Memory B cell (primary cell): Measurements from ENCODE around the gene FOXM1.

Experiments
- ATAC-seq: fragments of 150-1000 bp; cut with Tn5 transposase; 2 replicates; pipeline ENCODE4 v1.10.0; 2021; ENCODE audit warnings: low read depth, mild to moderate bottlenecking, moderate library complexity
- DNase-seq, 2 donors: peaks; one replicate each; pipeline ENCODE4 v3.0.0; 2022; ENCODE audit warnings: low spot score in 2 of 2
- H3K27ac Mint-ChIP-seq: one replicate; pipeline ENCODE4 v1.8.0; 2022; ENCODE audit warnings: mild to moderate bottlenecking, moderate library complexity, mixed read lengths
- H3K27me3 Mint-ChIP-seq: one replicate; pipeline ENCODE4 v1.8.0; 2022; ENCODE audit warnings: mixed read lengths
- H3K36me3 Mint-ChIP-seq: one replicate; pipeline ENCODE4 v1.8.0; 2022; ENCODE audit warnings: mild to moderate bottlenecking, mixed read lengths
- H3K4me1 Mint-ChIP-seq: one replicate; pipeline ENCODE4 v1.8.0; 2022; ENCODE audit warnings: mixed read lengths
- H3K4me3 Mint-ChIP-seq: one replicate; pipeline ENCODE4 v1.8.0; 2022; ENCODE audit warnings: mild to moderate bottlenecking, moderate library complexity, mixed read lengths
- H3K9me3 Mint-ChIP-seq: one replicate; pipeline ENCODE4 v1.8.0; 2022; ENCODE audit warnings: mixed read lengths

FOXM1 gene

GRCh38 chr12:2877047-2877952 lies at the start of gene FOXM1, which contains the start of gene RHNO1:
Gene FOXM1 (minus strand): TSS chr12:2877174. CDS start chr12:2874478, 2,696 bp downstream.
Gene RHNO1 (plus strand): TSS chr12:2877223. CDS start chr12:2885367, 8,144 bp downstream.
- peak; percentile 76 for ATAC-seq
- peak within 1 kb of the TSS; percentile 90 for H3K27ac Mint-ChIP-seq
- no peaks in the 10 kb centered on the region for H3K27me3 Mint-ChIP-seq
- peaks cover 20% of the 10 kb centered on the region for H3K4me1 Mint-ChIP-seq
- H3K9me3 Mint-ChIP-seq: no peaks in the 10 kb centered on the region
- peak; percentile 86 to 92 for DNase-seq
- H3K36me3 Mint-ChIP-seq: peaks cover 5% of the 10 kb centered on the region
- peak within 1 kb of the TSS; percentile 98 for H3K4me3 Mint-ChIP-seq

GRCh38 chr12:2925322-2925995 lies 48.5 kb upstream of the FOXM1 start:
- Mint-ChIP-seq H3K27me3 (no peaks in the 10 kb centered on the region), H3K36me3 (peaks cover 33% of the 10 kb centered on the region), H3K4me3 (no peak overlapping the region), H3K4me1 (peaks cover 4% of the 10 kb centered on the region), H3K27ac (peak overlapping the region; percentile 16), H3K9me3 (no peaks in the 10 kb centered on the region)
- ATAC-seq (no peak), DNase-seq (no peak)

- no peak overlapping the region for H3K27ac Mint-ChIP-seq
Observed at GRCh38 chr12:2924019-2924418, 47.0 kb upstream of the FOXM1 start.

GRCh38 chr12:2923057-2923456 lies 46.1 kb upstream of the FOXM1 start:
- no peaks in the 10 kb centered on the region for H3K27me3 Mint-ChIP-seq
- no peak for DNase-seq
- ATAC-seq: no peak
- H3K4me3 Mint-ChIP-seq: no peak overlapping the region
- peaks cover 30% of the 10 kb centered on the region for H3K36me3 Mint-ChIP-seq
- no peaks in the 10 kb centered on the region for H3K9me3 Mint-ChIP-seq
- peaks cover 4% of the 10 kb centered on the region for H3K4me1 Mint-ChIP-seq
- no peak overlapping the region for H3K27ac Mint-ChIP-seq

More at GRCh38 chr12:2924019-2924418, 47.0 kb upstream of the FOXM1 start:
- Mint-ChIP-seq H3K4me1 (peaks cover 4% of the 10 kb centered on the region), H3K27me3 (no peaks in the 10 kb centered on the region), H3K36me3 (peaks cover 30% of the 10 kb centered on the region), H3K4me3 (no peak overlapping the region), H3K9me3 (no peaks in the 10 kb centered on the region)
- ATAC-seq (no peak), DNase-seq (no peak)

- ATAC-seq: no peak
- no peak overlapping the region for H3K27ac Mint-ChIP-seq
- DNase-seq: no peak
- H3K4me1 Mint-ChIP-seq: peaks cover 4% of the 10 kb centered on the region
- H3K9me3 Mint-ChIP-seq: no peaks in the 10 kb centered on the region
- peaks cover 26% of the 10 kb centered on the region for H3K36me3 Mint-ChIP-seq
- H3K27me3 Mint-ChIP-seq: no peaks in the 10 kb centered on the region
- no peak overlapping the region for H3K4me3 Mint-ChIP-seq
Observed at GRCh38 chr12:2922329-2922728, 45.4 kb upstream of the FOXM1 start.

- Mint-ChIP-seq H3K27ac (no peak overlapping the region), H3K4me3 (no peak overlapping the region), H3K4me1 (no peaks in the 10 kb centered on the region), H3K36me3 (peaks cover 20% of the 10 kb centered on the region), H3K27me3 (no peaks in the 10 kb centered on the region), H3K9me3 (no peaks in the 10 kb centered on the region)
- ATAC-seq (no peak), DNase-seq (no peak)
Observed at GRCh38 chr12:2919249-2919648, 42.3 kb upstream of the FOXM1 start.

- DNase-seq (no peak), ATAC-seq (no peak)
- Mint-ChIP-seq H3K27ac (no peak overlapping the region), H3K4me1 (no peaks in the 10 kb centered on the region), H3K36me3 (peaks cover 12% of the 10 kb centered on the region), H3K4me3 (no peak overlapping the region), H3K9me3 (no peaks in the 10 kb centered on the region), H3K27me3 (no peaks in the 10 kb centered on the region)
Observed at GRCh38 chr12:2912216-2912575, 35.2 kb upstream of the FOXM1 start.

GRCh38 chr12:2904260-2904659 lies 27.3 kb upstream of the FOXM1 start:
- Mint-ChIP-seq H3K4me3 (no peak overlapping the region), H3K36me3 (no peaks in the 10 kb centered on the region), H3K27ac (no peak overlapping the region), H3K9me3 (no peaks in the 10 kb centered on the region), H3K27me3 (no peaks in the 10 kb centered on the region), H3K4me1 (peaks cover 2% of the 10 kb centered on the region)
- DNase-seq (no peak), ATAC-seq (no peak)

GRCh38 chr12:2902272-2902880 lies 25.4 kb upstream of the FOXM1 start:
- Mint-ChIP-seq H3K27ac (no peak overlapping the region), H3K9me3 (no peaks in the 10 kb centered on the region), H3K4me3 (no peak overlapping the region), H3K4me1 (peaks cover 2% of the 10 kb centered on the region), H3K36me3 (no peaks in the 10 kb centered on the region), H3K27me3 (no peaks in the 10 kb centered on the region)
- ATAC-seq (no peak), DNase-seq (no peak)

GRCh38 chr12:2900642-2901041 lies 23.7 kb upstream of the FOXM1 start:
- Mint-ChIP-seq H3K9me3 (no peaks in the 10 kb centered on the region), H3K27ac (no peak overlapping the region), H3K4me3 (no peak overlapping the region), H3K27me3 (no peaks in the 10 kb centered on the region), H3K4me1 (peaks cover 2% of the 10 kb centered on the region), H3K36me3 (no peaks in the 10 kb centered on the region)
- DNase-seq (no peak), ATAC-seq (no peak)

GRCh38 chr12:2897418-2897817 lies 20.4 kb upstream of the FOXM1 start:
- Mint-ChIP-seq H3K27ac (no peak overlapping the region), H3K9me3 (no peaks in the 10 kb centered on the region), H3K36me3 (no peaks in the 10 kb centered on the region), H3K27me3 (no peaks in the 10 kb centered on the region), H3K4me3 (no peak overlapping the region), H3K4me1 (peaks cover 3% of the 10 kb centered on the region)
- DNase-seq (no peak), ATAC-seq (no peak)

GRCh38 chr12:2895511-2895910 lies 18.5 kb upstream of the FOXM1 start:
- Mint-ChIP-seq H3K36me3 (no peaks in the 10 kb centered on the region), H3K4me3 (no peak overlapping the region), H3K4me1 (peaks cover 6% of the 10 kb centered on the region), H3K27ac (no peak overlapping the region), H3K27me3 (no peaks in the 10 kb centered on the region), H3K9me3 (no peaks in the 10 kb centered on the region)
- no peak for ATAC-seq
- DNase-seq: no peak

- H3K4me3 Mint-ChIP-seq: no peak overlapping the region
- DNase-seq (no peak), ATAC-seq (no peak)
- H3K36me3 Mint-ChIP-seq: no peaks in the 10 kb centered on the region
- H3K27me3 Mint-ChIP-seq: no peaks in the 10 kb centered on the region
- peaks cover 8% of the 10 kb centered on the region for H3K4me1 Mint-ChIP-seq
- H3K9me3 Mint-ChIP-seq: no peaks in the 10 kb centered on the region
- no peak overlapping the region for H3K27ac Mint-ChIP-seq
Observed at GRCh38 chr12:2895051-2895451, 18.1 kb upstream of the FOXM1 start.

GRCh38 chr12:2893007-2893406 lies 16.0 kb upstream of the FOXM1 start:
- ATAC-seq (no peak), DNase-seq (no peak)
- Mint-ChIP-seq H3K9me3 (no peaks in the 10 kb centered on the region), H3K27me3 (no peaks in the 10 kb centered on the region), H3K4me3 (peak overlapping the region; percentile 55), H3K4me1 (peaks cover 12% of the 10 kb centered on the region), H3K36me3 (no peaks in the 10 kb centered on the region), H3K27ac (no peak overlapping the region)
